ENCODE data around the gene MIOS.

Gene MIOS

GRCh38 chr7:7562736-7563135 is 3.9 kb upstream of the MIOS start:
- no peak overlapping the region for H3K4me3 ChIP-seq (replicated peaks; ENCODE audit: low read depth, low read length)
- no peak for DNase-seq (ENCODE audit: extremely low read depth, low read depth)
- TF ChIP-seq, protein P1, sequence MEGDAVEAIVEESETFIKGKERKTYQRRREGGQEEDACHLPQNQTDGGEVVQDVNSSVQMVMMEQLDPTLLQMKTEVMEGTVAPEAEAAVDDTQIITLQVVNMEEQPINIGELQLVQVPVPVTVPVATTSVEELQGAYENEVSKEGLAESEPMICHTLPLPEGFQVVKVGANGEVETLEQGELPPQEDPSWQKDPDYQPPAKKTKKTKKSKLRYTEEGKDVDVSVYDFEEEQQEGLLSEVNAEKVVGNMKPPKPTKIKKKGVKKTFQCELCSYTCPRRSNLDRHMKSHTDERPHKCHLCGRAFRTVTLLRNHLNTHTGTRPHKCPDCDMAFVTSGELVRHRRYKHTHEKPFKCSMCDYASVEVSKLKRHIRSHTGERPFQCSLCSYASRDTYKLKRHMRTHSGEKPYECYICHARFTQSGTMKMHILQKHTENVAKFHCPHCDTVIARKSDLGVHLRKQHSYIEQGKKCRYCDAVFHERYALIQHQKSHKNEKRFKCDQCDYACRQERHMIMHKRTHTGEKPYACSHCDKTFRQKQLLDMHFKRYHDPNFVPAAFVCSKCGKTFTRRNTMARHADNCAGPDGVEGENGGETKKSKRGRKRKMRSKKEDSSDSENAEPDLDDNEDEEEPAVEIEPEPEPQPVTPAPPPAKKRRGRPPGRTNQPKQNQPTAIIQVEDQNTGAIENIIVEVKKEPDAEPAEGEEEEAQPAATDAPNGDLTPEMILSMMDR (IDR thresholded peaks at IDR 0.05; ENCODE audit: low read depth, low read length, missing control alignments), result no peak

DNA sequence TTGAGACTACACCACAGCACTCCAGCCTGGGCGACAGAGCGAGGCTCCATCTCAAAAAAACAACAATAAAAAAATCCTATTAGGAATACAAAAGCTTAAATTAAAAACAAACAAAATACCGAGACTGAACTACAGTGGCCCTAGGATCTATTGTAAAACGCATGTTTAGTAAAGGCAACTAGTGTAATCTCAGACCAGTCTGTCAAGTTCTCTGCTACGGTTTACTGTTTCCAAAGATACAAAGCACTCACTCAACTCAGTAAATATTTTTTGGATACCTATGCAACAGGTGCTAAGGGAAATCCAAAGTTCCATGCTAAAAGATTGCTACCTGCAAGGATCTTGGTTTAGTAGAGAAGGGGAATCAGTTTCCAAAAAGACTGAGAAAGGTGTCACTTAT is 3.4 kb upstream of the MIOS start:
- no peak overlapping the region for H3K4me3 ChIP-seq (replicated peaks; ENCODE audit: low read depth, low read length)
- TF ChIP-seq, protein P1 (IDR thresholded peaks at IDR 0.05; ENCODE audit: low read depth, low read length, missing control alignments), result no peak
- no peak for DNase-seq (ENCODE audit: extremely low read depth, low read depth)

GRCh38 chr7:7563813-7564212 is 2.9 kb upstream of the MIOS start:
- no peak for DNase-seq (ENCODE audit: extremely low read depth, low read depth)
- TF ChIP-seq, protein P1 (IDR thresholded peaks at IDR 0.05; ENCODE audit: low read depth, low read length, missing control alignments), result no peak
- H3K4me3 ChIP-seq (replicated peaks; ENCODE audit: low read depth, low read length), result no peak overlapping the region

DNA sequence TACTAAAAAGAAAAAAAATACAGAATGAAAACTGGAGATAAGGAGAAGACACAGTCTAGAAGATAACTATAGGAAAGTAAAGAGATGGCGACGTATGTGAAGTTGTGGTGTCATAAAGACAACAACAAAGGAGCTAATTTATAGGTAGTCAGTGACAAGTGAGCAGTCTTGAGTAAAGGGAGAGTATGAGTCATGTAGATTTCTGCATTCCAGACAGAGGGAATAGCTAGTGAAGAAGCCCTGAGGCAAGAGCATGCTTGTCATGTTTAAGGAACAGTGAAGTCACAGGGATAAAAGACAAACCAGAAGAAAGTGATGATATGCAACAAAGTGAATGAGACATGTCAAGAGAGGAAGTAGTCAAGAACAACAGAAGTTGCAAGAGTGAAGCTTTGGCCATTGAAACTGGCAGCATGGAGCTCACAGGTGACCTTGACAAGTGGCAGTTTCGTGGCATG is 2.3 kb upstream of the MIOS start:
- no peak overlapping the region for H3K4me3 ChIP-seq (replicated peaks; ENCODE audit: low read depth, low read length)
- TF ChIP-seq, protein P1 (IDR thresholded peaks at IDR 0.05; ENCODE audit: low read depth, low read length, missing control alignments), result no peak
- DNase-seq (ENCODE audit: extremely low read depth, low read depth), result peak; percentile 56

- H3K4me3 ChIP-seq (replicated peaks; ENCODE audit: low read depth, low read length), result no peak overlapping the region
- TF ChIP-seq, protein P1 (IDR thresholded peaks at IDR 0.05; ENCODE audit: low read depth, low read length, missing control alignments), result no peak
- no peak for DNase-seq (ENCODE audit: extremely low read depth, low read depth)
Observed at GRCh38 chr7:7565018-7565680, 1.5 kb upstream of the MIOS start.

- peak overlapping the region; percentile 81 for H3K4me3 ChIP-seq (replicated peaks; ENCODE audit: low read depth, low read length)
- DNase-seq (ENCODE audit: extremely low read depth, low read depth), result no peak
Observed at GRCh38 chr7:7565746-7566650, 686 bp upstream of the MIOS start.

More at GRCh38 chr7:7565746-7566650, 686 bp upstream of the MIOS start:
- TF ChIP-seq, protein P1 (IDR thresholded peaks at IDR 0.05; ENCODE audit: low read depth, low read length, missing control alignments), result no peak
